ENCODE measurements around the gene TTC39C. TPM values are rescaled to one million over a fixed set of nuclear protein-coding genes. Genes with fewer than 3 reads are reported as not detected.

TTC39C gene
- total and polyA plus RNA-seq, 2 donors (not counting 3 experiments of a cell fraction or from before 2014, with no cell fraction given) = 0.61 to 6.2 TPM

GRCh38 chr18:24068945-24069693, 54.6 kb downstream of the TTC39C start:
- POLR2A ChIA-PET = no interaction called here
- H3K9me1 ChIP-seq (replicated peaks; ENCODE audit: control insufficient read depth, extremely low read depth, insufficient read depth, low read length) = no peaks in the 10 kb centered on the region
- H3K79me2 ChIP-seq (ENCODE audit: control insufficient read depth, insufficient read depth, low read length) = no peaks in the 10 kb centered on the region
- H2AFZ ChIP-seq (ENCODE audit: low read depth, low read length) = no peak overlapping the region
- dilution Hi-C loops (cut with MboI; ENCODE audit: extremely low pct_ligation_motif_present, low sequenced_read_pairs) (no loop called here), intact Hi-C loops (cut with micrococcal nuclease) (no loop called here)
- BruUV-seq (replicated peaks) = no TSS peak
- no peak overlapping the region for H3K4me2 ChIP-seq (ENCODE audit: insufficient read depth, low read length)
- no peaks in the 10 kb centered on the region for H3K36me3 ChIP-seq (ENCODE audit: control insufficient read depth in 2 of 2, extremely low read depth in 1 of 2, insufficient read depth in 2 of 2, low read length in 2 of 2)
- H3K4me1 ChIP-seq (ENCODE audit: control insufficient read depth, extremely low read depth, insufficient read depth, low read length) = no peaks in the 10 kb centered on the region
- CTCF ChIA-PET = no interaction called here
- no peaks in the 10 kb centered on the region for H4K20me1 ChIP-seq (replicated peaks; ENCODE audit: control insufficient read depth, extremely low read depth, insufficient read depth, low read length)
- no peak overlapping the region for H3K4me3 ChIP-seq (replicated peaks in 1 of 3; ENCODE audit: insufficient read depth in 1 of 3, low read depth in 1 of 3, low read length in 3 of 3)
- FAIRE-seq = no peak
- TF ChIP-seq POLR2A (IDR thresholded peaks at IDR 0.05; ENCODE audit: low read depth, low read length) = no peak
- TF ChIP-seq MAX (IDR thresholded peaks at IDR 0.05; ENCODE audit: insufficient read depth, insufficient read length) = no peak
- TF ChIP-seq CTCF (IDR thresholded peaks at IDR 0.05; ENCODE audit: extremely low read depth in 1 of 2, insufficient read depth in 1 of 2, low read depth in 1 of 2, low read length in 2 of 2) = no peak
- no peak for TF ChIP-seq EZH2 (IDR thresholded peaks at IDR 0.05; ENCODE audit: borderline replicate concordance, low read depth, low read length, severe bottlenecking)
- TF ChIP-seq MYC (IDR thresholded peaks at IDR 0.05; ENCODE audit: low read depth, low read length) = no peak
- no peak for TF ChIP-seq FOS (IDR thresholded peaks at IDR 0.05; ENCODE audit: borderline replicate concordance, insufficient read depth, low read length)
- TF ChIP-seq GATA2 (IDR thresholded peaks at IDR 0.05; ENCODE audit: insufficient read depth, insufficient read length, low read depth, low read length) = no peak
- no peak for TF ChIP-seq JUN (IDR thresholded peaks at IDR 0.05; ENCODE audit: borderline replicate concordance, insufficient read depth, insufficient read length, low read depth)
- no peak for TF ChIP-seq POLR2AphosphoS5 (IDR thresholded peaks at IDR 0.05; ENCODE audit: insufficient read depth, low read depth, low read length)
- DNase-seq (ENCODE audit: low read depth, low spot score) = no peak
- no peaks in the 10 kb centered on the region for H3K27me3 ChIP-seq (ENCODE audit: control insufficient read depth in 2 of 2, insufficient read depth in 2 of 2, low read length in 2 of 2)
- H3K27ac ChIP-seq (ENCODE audit: insufficient read depth, low read depth, low read length) = no peak overlapping the region
- H3K9me3 ChIP-seq (replicated peaks; ENCODE audit: control insufficient read depth, insufficient read depth, low read length) = no peaks in the 10 kb centered on the region
- no peak overlapping the region for H3K9ac ChIP-seq (replicated peaks; ENCODE audit: extremely low read depth, insufficient read depth, low read length)
